Effector memory CD4-positive, alpha-beta T cell (primary cell): ENCODE measurements around the gene CEP85.
A peak's percentile ranks its signal among the peaks of the same experiment; 100 is the strongest.
"Not testable (repeated sequence)": the region's sequence is repeated elsewhere in the genome, so short reads cannot be mapped to it uniquely, and the experiment has no call there.

ENCODE experiments used
- DNase-seq, 3 donors: peaks; one replicate each; pipeline ENCODE4 v3.0.0-alpha.2; 2020
- H3K27ac ChIP-seq: 2 replicates; pipeline ENCODE4 v1.7.0; 2013; ENCODE audit warnings: mild to moderate bottlenecking, low read length, moderate library complexity; ENCODE audit not compliant: insufficient read depth, poor library complexity, severe bottlenecking
- H3K27me3 ChIP-seq: replicated peaks from 2 replicates; pipeline ENCODE4 v1.7.0; 2013; ENCODE audit warnings: mild to moderate bottlenecking, low read length; ENCODE audit not compliant: insufficient read depth, control insufficient read depth, poor library complexity, severe bottlenecking
- H3K36me3 ChIP-seq: 2 replicates; pipeline ENCODE4 v1.7.0; 2013; ENCODE audit warnings: mild to moderate bottlenecking, low read length, moderate library complexity; ENCODE audit not compliant: control insufficient read depth, insufficient read depth
- H3K4me1 ChIP-seq: 2 replicates; pipeline ENCODE4 v1.7.0; 2013; ENCODE audit warnings: low read length, mild to moderate bottlenecking; ENCODE audit not compliant: control insufficient read depth, insufficient read depth, poor library complexity, severe bottlenecking
- H3K4me3 ChIP-seq: 2 replicates; pipeline ENCODE4 v1.7.0; 2013; ENCODE audit warnings: low read length, low read depth, mild to moderate bottlenecking; ENCODE audit not compliant: insufficient read depth, poor library complexity, severe bottlenecking
- H3K9me3 ChIP-seq: 2 replicates; pipeline ENCODE4 v1.7.0; 2013; ENCODE audit warnings: mild to moderate bottlenecking, low read length, moderate library complexity; ENCODE audit not compliant: control insufficient read depth

CEP85 gene

DNA sequence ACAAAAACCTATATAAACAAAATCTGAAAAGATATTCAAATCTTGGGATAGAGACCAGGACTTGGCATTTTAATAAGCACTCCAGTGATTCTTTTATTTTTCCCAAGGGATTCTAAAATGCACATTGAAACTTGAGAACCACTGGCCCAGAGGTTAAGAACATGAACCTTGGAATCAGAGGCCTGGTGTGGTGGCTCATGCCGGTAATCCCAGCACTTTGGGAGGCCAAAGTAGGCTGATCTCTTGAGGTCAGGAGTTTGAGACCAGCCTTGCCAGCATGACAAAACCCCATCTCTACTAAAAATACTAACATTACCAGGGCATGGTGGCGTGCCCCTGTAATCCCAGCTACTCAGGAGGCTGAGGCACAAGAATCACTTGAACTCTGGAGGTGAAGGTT, 12.9 kb upstream of the CEP85 start:
- Histone ChIP-seq H3K4me1 (peaks cover 7% of the 10 kb centered on the region), H3K36me3 (no peaks in the 10 kb centered on the region), H3K27me3 (peaks cover 8% of the 10 kb centered on the region), H3K27ac (no peak overlapping the region), H3K9me3 (no peaks in the 10 kb centered on the region), H3K4me3 (no peak overlapping the region)
- DNase-seq: no peak

DNA sequence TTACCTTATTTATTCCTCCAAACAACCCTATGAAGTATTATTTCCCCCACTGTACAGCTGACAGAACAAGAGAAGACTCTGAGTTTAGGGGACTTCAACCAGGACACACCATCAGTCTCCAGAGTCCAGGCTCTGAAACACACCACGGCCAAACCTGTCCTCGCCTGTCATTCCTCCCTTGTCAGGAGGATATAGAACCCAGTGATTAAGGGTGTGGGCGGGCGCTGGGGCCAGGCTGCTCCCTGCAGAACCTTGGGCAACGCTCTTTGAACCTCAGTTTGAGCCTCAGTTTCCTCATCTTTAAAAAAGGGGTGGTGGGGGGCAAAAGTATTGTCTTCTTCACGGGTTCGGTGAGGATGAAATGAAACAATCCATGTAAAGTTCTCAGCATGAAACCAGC, 9.4 kb upstream of the CEP85 start:
- H3K27me3 ChIP-seq: peaks cover 8% of the 10 kb centered on the region
- peaks cover 7% of the 10 kb centered on the region for H3K4me1 ChIP-seq
- H3K4me3 ChIP-seq: no peak overlapping the region
- H3K36me3 ChIP-seq: no peaks in the 10 kb centered on the region
- no peaks in the 10 kb centered on the region for H3K9me3 ChIP-seq
- no peak for DNase-seq
- H3K27ac ChIP-seq: no peak overlapping the region

DNA sequence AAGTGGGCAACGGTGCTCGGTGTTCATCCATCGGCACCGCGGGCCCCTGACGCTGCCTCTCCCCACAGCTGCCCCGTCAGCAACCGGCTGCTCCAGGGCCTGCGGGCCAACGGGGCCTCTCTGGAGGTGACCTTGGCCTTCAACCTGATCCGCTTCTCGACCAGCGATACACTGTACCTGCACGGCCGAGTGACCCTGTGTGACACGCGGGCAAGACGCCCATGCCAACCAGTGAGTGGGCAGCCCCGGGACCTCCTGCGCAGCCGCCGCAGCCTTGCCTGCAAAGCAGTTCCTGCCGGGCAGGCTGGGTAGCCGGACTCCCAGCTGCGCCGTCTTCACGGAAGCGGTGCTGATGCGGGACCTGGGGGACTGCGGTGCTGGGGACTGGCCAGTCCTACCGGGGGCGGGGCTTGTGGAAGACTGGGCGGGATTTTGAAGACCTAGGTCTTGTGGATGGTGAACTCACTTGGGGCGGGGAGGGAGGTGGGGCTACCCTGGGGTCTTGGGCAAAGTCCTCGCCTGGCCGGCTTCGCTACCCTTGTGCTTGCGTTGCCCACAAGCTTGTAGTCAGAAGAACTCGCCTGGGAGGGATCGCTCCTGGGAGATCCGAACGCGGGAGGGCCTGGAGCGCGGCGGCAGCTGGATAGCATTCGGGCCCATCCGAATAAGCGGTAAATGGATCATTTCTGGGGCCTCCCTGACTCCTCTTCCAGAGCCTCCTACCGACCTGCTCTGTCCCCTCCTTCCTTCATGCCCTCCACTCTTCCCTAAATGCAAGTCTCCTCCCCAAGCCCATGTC, 8.8 kb upstream of the CEP85 start:
- peaks cover 7% of the 10 kb centered on the region for H3K4me1 ChIP-seq
- no peaks in the 10 kb centered on the region for H3K9me3 ChIP-seq
- peaks cover 8% of the 10 kb centered on the region for H3K27me3 ChIP-seq
- peak; percentile 7 to 35 (median 15) for DNase-seq
- H3K4me3 ChIP-seq: peak overlapping the region; percentile 40
- H3K36me3 ChIP-seq: no peaks in the 10 kb centered on the region
- no peak overlapping the region for H3K27ac ChIP-seq

DNA sequence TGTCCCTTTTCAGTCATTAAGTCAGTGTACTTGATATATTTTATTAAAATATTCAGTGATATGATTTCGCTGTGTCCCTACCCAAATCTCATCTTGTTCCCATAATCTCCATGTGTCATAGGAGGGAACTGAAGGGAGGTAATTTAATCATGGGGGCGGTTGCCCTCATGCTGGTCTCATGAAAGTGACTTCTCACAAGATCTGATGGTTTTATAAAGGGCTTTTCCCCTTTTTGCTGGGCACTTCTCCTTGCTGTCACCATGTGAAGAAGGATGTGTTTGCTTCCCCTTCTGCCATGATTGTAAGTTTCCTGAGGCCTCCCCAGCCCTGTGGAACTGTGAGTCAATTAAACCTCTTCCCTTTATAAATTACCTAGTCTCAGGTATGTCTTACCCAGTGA, 3.3 kb upstream of the CEP85 start:
- not testable (repeated sequence) for H3K9me3 ChIP-seq, H3K4me3 ChIP-seq, DNase-seq, H3K36me3 ChIP-seq, H3K27ac ChIP-seq, H3K27me3 ChIP-seq
- peaks cover 10% of the 10 kb centered on the region for H3K4me1 ChIP-seq

DNA sequence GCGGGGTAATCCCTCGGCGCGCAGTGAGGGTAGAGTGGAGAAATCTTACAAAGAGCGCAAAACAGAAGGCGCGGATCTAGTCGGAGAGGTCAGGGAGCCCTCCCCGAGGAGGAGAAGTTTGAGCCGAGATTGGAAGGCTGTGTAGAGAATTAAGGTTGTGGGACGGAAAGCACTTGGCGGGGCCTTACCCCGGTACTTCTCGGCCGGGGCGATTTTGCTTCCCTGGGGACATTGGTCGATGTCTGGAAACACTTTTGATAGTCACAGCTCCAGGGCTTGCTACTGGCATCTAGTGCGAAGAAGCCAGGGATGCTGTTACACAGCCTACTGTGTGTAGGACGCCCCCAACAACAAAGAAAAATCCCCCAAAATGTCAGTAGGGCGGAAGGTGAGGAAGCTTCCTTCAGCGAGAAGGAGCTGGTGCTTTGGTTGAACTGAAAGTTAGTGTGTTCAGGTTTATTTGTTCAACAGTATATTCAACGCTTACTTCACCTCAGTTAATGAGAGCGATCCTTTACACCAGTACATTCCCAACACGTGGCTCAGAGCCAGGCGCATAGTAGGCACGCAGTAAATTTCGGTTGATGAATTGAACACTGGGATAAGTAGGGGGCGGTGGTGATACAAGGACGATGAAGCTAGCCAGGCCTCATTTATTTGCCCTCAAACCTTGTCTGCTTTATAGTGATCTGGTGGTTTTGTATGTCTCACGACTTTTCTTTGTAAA, 807 bp downstream of the CEP85 start:
- Histone ChIP-seq H3K36me3 (no peaks in the 10 kb centered on the region), H3K27me3 (no peaks in the 10 kb centered on the region), H3K4me3 (peak overlapping the region; percentile 88), H3K27ac (peak overlapping the region; percentile 84), H3K4me1 (peaks cover 9% of the 10 kb centered on the region), H3K9me3 (no peaks in the 10 kb centered on the region)
- DNase-seq: no peak

DNA sequence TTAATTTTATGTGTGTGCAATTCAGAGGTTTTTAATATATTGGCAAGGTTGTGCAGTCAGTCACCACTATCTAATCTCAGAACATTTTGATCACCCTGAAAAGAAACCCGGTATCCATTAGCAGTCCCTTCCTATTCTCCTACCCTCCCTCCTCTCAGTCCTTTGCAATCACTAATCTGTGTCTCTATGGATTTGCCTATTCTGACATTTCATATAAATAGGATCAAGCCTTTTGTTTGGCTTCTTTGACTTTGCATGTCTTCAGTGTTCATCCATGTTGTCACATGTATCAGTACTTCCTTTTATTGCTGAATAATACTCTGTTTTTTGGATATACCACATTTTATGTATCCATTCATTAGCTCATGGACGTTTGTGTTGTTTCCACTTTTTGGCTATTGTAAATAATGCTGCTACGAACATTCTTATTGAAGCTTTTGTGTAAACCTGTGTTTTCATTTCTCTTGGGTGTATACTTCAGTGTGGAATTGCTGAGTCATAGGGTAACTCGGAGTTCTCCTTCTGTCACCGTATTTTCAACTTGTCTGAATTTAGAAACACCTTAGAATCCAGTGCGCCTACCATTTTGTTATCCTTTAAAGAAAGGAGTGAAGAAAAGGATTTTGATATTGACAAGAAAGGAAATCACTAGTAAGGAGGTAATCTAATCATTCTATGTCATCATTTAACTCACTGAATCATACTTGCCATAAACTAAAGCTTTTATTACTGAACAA, 3.4 kb downstream of the CEP85 start:
- no peak for DNase-seq
- no peak overlapping the region for H3K4me3 ChIP-seq
- H3K36me3 ChIP-seq: peaks cover 5% of the 10 kb centered on the region

DNA sequence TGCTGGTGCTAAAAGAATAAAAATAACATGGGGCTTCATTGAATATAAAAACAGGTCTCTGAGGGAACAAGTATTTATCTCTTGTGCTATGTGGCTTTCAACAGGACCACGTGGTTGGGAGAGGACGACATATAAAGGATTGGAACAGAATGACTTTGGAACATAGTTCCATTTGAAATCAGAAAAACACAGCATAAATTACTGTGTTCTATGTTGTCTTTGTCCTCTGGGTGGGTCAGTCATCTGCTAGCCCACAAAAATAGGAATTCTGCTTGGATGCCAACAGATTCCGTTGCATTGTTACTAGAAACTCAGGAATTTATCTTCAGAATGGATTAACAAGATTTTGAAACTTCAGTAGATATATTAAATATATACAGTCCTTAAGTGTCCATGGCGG, 5.9 kb downstream of the CEP85 start:
- DNase-seq: no peak
- peaks cover 5% of the 10 kb centered on the region for H3K4me1 ChIP-seq
- H3K27me3 ChIP-seq: no peaks in the 10 kb centered on the region
- H3K27ac ChIP-seq: no peak overlapping the region
- peaks cover 18% of the 10 kb centered on the region for H3K36me3 ChIP-seq
- no peaks in the 10 kb centered on the region for H3K9me3 ChIP-seq
- no peak overlapping the region for H3K4me3 ChIP-seq

More for the DNA sequence above, 3.4 kb downstream of the CEP85 start:
- Histone ChIP-seq H3K27ac (no peak overlapping the region), H3K27me3 (no peaks in the 10 kb centered on the region), H3K4me1 (peaks cover 9% of the 10 kb centered on the region), H3K9me3 (no peaks in the 10 kb centered on the region)

DNA sequence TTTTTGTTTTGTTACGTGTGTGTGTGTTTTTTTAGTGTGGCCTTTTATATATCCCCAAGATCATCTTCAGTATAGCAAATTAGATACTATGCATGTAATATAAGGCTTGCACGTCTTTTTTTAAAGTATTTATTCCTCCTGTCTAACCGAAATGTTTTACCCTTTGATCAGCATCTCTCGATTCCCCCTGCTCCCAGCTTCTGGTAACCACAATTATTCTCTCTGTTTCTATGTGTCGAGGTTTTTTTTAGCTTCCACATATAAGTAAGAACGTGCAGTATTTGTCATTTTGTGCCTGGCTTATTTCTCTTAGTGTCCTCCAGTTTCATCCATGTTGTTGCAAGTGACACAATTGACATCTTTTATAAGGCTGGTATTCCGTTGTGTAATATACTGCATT, 18.7 kb downstream of the CEP85 start:
- no peak for DNase-seq
- peaks cover 14% of the 10 kb centered on the region for H3K36me3 ChIP-seq

DNA sequence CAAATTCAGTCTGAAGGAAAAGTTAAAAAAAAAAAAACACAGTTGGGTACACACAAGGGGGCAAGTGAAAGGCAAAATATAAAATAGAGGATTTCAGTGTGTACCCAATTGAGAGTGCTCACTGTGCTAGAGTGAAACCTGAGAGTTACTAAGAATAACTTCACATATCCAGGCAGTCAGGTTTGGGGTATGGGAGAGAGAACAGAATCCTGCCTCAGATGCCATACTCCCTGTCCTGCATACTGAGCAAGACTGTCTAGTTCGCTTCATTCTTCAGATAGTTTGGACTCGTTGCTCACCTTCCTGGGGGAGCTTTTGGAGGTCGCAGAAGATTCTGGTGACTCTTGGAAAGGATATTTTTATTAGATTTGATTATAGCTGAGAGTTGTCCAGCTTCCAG, 20.4 kb downstream of the CEP85 start:
- no peak overlapping the region for H3K27ac ChIP-seq
- no peaks in the 10 kb centered on the region for H3K27me3 ChIP-seq
- no peaks in the 10 kb centered on the region for H3K4me1 ChIP-seq
- DNase-seq: no peak
- H3K9me3 ChIP-seq: no peaks in the 10 kb centered on the region
- no peak overlapping the region for H3K4me3 ChIP-seq
- H3K36me3 ChIP-seq: peaks cover 26% of the 10 kb centered on the region

More for the DNA sequence above, 18.7 kb downstream of the CEP85 start:
- H3K4me1 ChIP-seq: no peaks in the 10 kb centered on the region
- no peaks in the 10 kb centered on the region for H3K27me3 ChIP-seq
- H3K4me3 ChIP-seq: no peak overlapping the region
- no peaks in the 10 kb centered on the region for H3K9me3 ChIP-seq
- H3K27ac ChIP-seq: no peak overlapping the region

DNA sequence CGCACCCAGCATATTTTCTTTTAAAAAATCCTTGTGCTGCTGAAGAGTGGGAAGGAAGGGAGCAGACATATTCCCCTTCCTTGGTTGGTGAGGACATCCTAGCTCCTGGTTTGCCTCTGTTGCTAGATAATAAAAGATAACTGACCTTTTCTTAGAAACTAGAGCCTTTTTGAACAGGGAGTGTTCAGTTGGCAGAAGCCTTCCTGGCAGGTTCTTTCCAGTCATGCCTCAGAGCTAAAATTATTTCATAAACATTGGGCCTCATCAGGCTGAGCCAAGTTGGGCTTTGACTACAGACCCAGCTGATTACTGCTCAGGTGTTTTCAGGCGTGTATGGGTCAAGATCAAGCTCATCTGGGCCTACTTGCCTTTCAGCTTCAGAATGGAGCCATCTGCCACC, 23.2 kb downstream of the CEP85 start:
- Histone ChIP-seq H3K4me3 (no peak overlapping the region), H3K27me3 (no peaks in the 10 kb centered on the region), H3K4me1 (no peaks in the 10 kb centered on the region), H3K27ac (no peak overlapping the region), H3K36me3 (peaks cover 30% of the 10 kb centered on the region), H3K9me3 (no peaks in the 10 kb centered on the region)
- DNase-seq: no peak
